HG03103 (cell line): ENCODE results near the gene NR1D2.
"Not testable (repeated sequence)": the region's sequence is repeated elsewhere in the genome, so short reads cannot be mapped to it uniquely, and the experiment has no call there.

ENCODE experiments used
- ATAC-seq: cut with Tn5 transposase; IDR thresholded peaks from one replicate; pipeline ENCODE4 v1.9.1; 2021; ENCODE audit warnings: low read depth; ENCODE audit not compliant: unreplicated experiment

Gene NR1D2

DNA sequence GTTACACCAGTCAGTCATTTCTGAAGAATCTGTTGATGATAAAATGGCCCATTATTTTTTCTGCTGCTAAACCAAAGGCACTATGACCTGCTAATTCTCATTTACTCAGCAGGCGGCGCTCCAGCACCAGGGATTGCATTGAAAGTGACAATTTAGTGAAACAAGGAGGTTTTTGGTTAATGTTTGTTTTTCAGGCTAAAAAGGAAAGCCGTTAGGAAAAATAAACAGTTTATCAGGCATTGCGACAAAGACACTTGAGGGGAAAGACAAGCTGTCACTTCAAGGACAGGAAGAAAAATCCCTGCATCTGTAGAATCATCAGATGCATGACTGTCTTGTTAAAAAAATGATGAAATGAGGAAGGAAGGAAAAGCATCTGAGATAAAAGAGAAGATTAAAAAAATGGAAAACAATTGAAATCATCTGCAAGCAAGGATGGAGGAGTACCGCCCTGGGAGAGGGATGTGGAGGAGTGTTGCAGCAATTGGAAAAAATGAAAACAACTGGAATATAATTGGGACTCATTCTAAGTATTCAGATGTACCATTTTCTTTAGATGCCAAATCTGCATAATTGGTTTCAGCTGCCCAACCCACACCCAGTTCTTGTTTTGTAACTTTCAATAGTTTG is 54.0 kb downstream of the NR1D2 start:
- ATAC-seq = peak; percentile 48

DNA sequence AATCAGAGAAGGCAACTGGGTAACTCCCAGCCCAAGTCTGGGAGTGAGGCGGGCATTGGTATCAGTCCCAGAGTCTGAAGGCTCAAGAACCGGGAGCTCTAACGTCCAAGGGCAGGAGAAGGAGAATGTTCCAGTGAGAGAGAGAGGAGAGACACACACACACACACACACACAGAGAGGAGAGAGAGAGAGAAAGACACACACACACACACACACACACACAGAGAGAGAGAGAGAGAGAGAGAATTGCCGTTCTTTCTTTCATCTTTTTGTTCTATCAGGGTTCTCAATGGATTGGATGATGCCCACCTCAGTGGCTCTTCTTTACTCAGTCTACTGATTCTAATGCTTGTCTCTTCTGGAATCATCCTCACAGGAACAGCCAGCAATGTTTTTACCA is 57.0 kb downstream of the NR1D2 start:
- ATAC-seq = no peak

DNA sequence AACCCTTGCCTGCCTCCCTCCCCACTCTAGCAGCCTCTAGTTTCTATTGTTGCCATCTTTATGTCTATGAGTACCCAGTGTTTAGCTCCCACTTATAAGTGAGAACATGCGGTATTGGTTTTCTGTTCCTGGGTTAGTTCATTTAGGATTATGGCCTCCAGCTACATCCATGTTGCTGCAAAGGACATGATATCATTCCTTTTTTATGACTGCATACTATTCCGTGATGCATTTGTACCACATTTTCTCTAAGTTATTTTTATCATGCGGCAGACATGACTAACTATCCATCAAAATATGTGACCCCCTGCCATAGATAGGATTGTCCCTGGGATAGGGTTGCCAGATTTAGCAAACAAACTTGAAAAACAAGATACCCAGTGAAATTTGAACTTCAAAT is 58.4 kb downstream of the NR1D2 start:
- ATAC-seq = no peak

DNA sequence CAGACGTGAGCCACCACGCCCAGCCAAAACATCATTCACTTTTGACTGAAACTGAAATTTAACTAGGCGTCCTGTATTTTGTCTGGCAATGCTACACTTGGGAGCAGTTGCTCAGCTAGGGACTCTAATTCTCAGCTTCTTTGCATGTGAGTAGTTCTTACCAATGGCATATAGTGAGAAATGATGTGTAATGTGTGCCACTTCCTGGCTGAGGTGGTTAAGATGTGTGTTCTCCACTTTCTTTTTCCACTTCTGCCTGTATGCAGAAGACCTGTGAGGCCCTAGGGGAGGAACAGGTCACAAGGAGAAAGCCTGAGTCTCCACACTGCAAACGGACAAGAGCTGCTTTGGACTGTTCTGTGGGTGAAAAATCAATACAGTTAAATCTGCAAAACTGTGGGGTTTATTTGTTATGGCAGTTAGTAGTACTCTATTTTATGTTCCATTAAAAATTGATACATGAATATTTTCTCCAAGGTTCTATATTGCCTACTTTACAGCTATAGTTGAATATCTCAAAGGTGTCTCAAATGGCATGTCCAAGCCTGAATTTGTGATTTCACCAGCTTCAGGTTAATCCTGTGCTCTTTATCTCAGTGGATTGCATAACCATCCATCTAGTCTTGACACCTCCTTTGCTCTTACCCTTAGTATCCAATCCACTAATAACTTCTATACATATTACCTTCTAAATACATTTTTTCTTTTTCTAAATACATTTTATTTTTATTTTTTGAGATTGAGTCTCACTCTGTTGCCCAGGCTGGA is 59.3 kb downstream of the NR1D2 start:
- peak; percentile 73 for ATAC-seq

DNA sequence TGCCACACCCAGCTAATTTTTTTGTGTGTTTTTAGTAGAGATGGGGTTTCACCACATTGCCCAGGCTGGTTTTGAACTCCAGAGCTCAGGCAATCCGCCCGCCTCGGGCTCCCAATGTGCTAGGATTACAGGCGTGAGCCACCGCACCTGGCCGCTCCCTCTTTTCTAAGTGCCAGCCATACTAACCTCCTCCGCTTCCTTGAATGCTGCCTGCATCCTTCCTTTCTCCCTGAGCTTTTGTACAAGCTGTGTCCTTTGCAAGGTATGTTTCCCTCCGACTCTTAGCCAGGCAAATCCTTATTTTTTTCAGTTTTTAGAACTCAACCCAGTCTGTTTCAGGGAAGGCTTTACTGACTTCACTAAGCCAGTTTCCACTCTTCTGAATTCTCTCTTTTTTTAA is 60.6 kb downstream of the NR1D2 start:
- ATAC-seq = no peak

DNA sequence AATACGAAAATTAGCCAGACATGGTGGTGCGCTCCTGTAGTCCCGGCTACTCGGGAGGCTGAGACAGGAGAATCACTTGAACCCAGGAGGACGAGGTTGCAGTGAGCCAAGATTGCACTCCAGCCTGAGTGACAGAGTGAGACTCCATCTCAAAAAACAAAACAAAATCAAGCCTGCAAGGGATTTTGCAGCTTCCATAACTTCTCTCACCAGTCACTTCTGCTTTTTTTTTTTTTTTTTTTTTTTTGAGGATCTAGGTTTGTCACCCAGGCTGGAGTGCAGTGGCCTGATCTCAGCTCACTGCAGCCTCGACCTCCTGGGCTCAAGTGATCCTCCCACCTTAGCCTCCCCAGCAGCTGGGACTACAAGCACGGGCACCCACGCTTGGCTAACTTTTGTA is 65.7 kb downstream of the NR1D2 start:
- ATAC-seq = not testable (repeated sequence)

DNA sequence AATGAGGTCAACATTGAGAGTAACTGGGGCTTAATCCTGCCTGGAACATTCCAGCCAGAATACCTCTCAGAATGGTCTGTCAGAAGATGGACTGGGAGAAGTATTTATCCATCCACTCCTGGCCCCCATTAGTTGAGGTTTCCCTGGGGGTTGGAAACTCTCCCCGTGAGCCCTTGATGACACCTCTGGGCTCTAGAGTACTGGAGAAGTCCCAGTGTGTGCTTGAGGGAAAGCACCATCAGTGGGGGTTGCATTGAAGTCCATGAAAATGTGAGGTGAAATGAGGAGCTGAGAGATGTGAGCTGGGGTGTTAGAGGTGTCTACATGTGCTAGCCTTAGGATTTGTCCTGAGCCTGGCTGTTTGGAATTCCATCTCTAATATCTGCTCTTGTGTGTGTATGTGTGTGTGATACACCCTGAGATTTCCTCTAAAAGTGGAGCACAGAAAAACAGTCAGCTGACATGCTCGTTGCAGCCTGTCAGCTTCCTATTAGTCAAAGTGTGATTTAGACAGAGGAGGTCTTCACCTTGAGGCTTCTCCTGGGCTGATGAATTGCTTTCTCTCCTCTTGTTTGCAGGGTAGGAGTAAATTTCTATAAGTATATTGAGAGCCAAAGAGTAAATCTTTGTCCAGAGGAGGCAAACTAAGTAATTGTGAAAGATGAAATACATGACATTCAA is 67.6 kb downstream of the NR1D2 start:
- ATAC-seq = no peak

DNA sequence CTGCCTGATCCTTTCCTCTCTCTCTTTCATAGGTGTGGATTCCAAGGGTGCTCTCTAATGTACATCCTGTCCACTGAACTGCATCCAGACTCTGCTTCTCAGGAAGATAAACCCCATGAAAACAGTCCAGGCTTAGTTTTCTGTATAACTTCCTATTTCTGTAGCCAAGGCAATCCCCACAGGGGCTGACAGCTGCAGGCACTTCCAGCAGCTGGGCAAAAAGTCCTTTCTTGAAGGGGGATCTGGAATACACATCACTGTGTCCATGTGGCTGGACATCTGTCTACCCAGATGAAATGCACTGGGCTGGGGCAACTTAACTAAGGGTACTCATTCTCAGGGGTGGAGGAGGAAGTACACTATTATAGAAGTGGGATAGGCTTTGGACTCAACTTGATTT is 72.2 kb downstream of the NR1D2 start:
- no peak for ATAC-seq

DNA sequence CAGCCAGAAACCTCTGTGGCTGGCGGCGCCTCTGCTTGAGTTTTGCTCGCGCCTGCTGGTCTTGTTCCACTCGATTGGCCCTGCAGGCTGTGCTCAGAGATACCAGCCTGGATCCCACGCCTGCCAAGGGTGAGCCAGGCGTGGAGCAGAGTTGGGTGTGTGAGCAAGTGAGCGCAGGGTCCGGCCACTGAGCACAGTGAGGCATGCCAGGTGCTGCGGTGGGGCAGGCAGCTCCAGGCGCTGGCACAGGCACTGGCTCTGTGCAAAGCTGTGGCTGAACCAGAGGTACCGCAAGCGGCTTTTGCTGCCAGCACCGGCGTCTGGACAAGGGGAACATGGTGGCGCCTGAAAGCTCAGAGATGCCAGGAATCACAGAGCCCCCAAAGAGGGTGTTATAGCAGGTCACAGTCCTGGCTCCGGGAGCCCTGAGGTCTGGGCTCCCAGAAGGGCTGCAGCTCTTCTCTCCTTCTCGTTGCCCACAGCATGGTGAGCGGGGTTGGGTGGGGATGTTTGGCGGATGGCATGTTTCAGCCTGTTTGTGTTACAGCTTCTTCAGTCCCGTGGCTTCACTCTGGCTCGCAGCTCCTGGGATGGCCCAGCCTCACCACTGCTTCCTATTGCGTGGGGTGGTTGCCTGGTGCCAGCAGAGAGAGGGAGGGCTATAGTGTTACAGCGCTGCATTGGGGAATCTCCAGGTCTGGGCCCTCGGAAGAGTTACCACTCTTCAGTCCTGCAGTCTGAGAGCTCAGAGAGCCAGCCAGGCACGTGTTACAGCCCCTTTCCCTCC is 73.9 kb downstream of the NR1D2 start:
- no peak for ATAC-seq

DNA sequence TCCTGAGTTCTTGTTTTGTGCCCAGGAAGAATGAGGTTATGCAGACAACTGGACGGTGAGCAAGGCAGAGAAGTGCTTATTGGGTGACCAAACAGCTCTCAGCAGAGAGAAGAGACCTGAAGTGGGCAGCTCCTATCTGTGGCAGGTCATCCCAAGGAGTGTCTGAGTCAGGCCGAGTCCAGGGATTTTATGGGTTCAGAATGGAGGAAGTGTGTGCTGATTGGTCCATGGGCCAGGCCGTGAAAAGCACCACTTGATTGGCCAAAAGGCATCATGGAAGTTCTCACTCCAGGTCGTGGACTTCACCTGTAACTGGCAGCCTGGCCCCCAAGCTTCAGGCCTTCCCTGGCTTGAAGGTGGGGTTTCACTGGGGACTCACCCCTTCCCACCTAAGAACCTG is 74.5 kb downstream of the NR1D2 start:
- ATAC-seq = no peak

DNA sequence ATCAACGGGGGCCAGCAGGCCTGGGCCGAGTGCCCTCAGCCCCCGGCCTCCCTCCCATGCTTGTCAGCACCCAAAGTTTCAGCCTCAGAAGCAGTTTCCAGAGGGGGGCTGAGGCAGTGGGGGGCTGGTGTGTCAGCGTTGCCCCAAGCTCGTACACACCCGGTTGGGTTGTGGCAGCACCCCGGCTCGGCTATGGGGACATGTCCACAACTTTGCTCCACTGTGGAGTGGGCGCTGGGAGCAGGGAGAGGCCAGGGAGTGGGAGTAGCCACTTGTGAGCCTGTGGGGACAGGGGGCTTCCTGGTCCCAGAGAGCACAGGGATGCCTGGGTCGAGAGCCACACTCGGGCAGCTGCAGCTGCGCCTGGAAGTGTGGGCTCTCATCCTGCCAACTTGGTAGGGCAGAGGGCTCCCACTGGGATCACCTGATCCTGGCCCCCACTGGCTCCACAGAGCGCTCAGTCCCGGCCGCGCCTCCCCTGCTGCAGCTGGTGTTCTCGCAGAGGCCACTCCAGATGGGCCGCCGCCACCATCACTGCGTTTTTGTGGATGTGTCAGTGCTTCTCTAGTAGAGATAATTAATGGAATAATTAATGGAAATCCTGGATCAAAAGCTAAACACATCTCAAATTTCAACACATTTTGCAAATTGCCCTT is 75.1 kb downstream of the NR1D2 start:
- no peak for ATAC-seq

DNA sequence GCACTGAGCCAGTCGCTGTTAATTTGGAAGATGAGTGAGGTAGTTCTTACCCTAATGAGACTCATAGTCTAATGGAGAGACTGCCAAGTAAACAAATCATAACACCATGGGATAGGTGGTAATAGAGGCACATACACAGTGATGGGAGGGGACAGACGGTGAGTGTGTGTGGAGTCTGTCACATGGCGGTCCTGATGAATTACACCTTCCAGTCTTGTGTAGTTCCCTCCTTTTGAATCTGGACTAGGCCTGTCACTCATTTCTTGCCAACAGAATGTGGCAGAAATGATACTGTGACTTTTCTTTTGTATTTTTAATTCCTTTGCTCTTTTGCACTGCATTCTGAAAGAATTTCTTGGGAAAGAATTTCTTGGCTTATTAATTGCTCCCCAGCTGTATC is 78.1 kb downstream of the NR1D2 start:
- ATAC-seq = no peak

DNA sequence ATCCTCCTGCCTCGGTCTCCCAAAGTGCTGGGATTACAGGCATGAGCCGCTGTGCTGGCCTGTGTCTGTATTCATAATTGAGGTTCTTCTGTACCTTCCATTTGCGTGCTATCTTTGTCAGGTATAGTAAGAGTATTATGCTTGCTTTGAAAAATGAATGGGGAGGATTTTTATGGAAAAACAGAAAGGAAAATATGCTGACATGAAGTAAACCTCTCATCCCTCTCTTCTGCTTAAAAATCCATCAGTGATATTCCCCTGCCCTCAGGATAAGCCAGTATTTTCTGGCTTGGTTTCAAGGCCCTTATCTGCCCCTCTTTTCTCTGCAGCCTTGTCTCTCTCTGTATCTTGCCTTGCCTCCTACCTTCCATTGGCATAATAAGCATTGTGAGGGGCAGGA is 80.7 kb downstream of the NR1D2 start:
- ATAC-seq = no peak

DNA sequence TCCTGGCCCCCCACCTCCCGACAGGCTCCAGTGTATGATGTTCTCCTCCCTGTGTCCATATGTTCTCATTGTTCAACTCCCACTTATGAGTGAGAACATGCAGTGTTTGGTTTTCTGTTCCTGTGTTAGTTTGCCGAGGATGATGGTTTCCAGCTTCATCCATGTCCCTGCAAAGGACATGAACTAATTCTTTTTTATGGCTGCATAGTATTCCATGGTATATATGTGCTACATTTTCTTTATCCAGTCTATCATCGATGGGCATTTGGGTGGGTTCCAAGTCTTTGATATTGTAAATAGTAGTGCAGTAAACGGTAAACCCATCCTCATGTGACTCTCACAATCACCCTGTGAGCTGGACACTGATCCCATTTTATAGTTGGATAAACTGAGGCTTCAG is 81.6 kb downstream of the NR1D2 start:
- not testable (repeated sequence) for ATAC-seq

DNA sequence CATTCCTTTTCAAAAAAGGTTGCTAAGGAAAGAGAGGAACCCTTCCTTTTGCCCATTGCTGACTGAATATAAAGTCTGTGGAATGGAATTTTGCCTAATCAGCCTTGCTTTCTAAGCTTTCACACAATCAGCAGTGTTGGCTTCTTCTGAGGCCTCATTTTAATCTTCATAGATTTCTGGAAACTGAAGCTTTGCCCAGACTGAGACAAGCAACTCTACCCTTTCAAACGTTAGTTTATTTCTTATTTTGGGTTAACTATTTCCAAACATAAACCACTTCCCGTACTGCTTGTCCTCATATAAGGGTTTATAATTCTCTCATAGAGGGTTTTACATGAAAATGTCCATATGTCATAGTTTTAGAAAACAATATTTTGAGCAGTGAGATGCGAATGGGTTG is 82.9 kb downstream of the NR1D2 start:
- no peak for ATAC-seq
